Stimulated activated CD4-positive, alpha-beta T cell treated with anti-CD3 and anti-CD28 coated beads, Interleukin-15, amount 100 ng/mL, for 1 hour (primary cell): ENCODE results near the gene AKAP6.

Source experiments
- DNase-seq, 2 donors: peaks; one replicate each; pipeline ENCODE4 v3.0.0-alpha.2; 2020; ENCODE audit warnings: low read depth in 1 of 2, low spot score in 1 of 2

The AKAP6 gene

DNA sequence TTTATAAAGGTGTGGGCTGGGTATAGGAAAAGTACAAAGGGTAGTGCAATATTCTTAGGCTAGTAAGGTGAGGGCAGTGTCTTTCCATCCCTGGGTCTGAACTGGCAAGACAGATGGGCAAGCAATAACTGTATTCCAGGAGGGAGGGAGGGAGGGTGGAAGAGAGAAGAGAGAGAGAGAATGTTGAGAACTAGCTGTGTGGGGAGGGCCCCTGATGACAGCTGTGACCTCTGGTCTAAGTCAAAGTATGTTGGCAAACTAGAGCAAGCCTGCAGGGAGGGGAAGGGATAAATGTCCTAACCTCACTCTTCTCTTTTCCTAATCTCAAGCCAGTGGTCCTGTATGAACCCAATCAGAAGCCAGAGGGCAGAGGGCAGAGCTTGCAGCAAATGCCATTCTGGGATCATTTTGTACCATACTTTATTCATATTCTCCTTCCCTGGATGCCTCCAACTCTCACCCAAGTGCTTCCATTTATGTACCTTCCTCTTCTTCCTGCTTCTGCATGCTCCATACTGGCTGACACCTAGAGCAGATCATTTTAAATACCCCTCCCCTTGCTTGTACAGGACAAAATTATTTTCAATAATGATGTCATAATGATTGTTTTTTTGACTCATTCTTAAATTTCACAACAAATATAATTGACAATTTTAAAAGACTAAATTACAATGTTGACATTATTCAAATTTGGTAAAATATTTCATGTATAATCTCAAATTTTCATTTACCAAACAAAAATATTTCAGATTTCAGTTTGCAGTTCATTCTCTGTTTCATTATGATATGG, 75.9 kb downstream of the AKAP6 start:
- DNase-seq: no peak

- DNase-seq: no peak
These were observed 76.8 kb downstream of the AKAP6 start for GRCh38 chr14:32405856-32406255.

DNA sequence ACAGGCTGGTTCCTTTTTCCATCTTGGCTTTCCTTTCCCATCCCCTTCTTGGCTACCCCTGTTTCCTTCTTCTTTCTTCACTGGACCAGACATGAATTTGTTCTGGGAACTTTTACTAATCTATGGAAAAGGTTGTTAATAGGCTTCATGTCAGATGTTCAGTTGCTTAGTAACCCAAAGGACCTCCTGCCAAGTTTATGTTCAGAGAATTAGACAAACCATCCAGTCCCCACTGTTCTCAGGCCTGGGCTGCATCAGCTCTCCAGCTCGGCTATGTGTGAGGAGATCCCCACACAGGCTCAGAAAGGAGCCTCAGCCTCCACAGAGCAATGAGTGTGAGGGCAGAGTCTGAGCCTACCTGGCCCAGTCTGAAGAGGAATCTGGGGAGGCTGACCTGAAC, 78.0 kb downstream of the AKAP6 start:
- DNase-seq: no peak

- no peak for DNase-seq
These were observed 78.9 kb downstream of the AKAP6 start for GRCh38 chr14:32408018-32408417.

DNA sequence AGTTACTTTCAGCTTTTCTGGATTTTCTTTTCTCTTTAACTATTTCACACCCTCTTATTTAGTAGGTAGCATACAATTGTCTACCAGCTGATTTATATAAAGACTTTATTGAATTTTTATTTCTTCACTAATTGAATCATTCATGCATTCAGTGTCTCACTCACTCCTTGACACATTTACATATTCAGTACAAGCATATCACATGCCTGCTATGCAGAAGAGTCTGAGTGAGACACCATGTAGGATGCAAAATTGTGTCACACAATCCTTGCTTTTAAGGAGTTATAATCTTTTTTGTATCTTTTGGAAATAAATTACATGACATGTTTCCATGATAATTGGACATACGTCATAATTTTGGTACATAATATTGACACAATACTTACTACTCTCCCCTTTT, 83.0 kb downstream of the AKAP6 start:
- DNase-seq: no peak

DNA sequence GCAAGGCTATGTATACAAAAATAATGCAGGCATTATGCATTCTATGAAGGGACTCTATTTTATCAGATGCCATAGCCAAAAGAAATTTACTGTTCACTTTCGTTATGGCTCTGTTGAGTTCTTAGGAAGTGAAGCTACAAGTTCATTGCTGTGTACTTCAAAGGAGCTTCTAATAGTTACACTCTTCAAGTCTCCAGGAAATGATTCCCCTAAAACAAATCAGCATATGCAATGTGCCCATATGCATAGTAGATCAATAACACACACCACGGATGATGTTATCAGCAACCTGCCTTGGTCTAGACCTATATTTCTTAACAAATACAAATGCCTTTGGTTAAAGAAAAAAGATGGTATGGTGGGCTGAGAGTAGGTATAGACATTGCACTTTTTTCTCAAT, 83.4 kb downstream of the AKAP6 start:
- no peak for DNase-seq

DNA sequence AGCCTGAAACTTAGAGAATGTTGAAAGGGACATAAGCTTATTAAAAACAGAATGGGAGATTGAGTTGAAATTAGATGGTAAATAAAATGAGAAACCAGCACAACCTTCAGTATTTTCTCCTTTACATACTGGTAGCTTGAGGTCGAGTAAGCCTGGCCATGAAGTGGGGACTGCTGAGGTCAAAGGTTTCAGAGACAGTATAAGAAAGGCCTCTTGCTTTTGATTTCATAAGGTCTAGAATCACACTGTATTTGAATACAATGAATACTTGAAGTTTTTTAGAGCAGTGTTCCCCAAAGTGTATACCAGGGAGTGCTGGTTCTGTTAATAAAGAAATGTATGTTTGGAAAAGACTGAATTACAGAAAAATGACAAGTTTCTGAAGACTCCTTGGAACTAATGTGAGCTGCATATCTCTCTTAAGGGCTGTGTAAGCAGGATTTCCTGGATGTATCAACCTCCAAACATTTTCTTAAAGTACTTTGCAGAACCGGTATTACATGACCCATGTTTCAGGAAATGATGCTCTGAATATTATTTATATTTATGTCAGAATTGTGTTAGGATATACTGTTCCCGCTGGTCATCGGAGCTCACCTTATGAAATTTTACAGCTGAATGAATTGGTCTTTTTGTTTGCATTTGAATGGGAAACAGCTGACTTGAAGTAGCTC, 85.0 kb downstream of the AKAP6 start:
- no peak for DNase-seq

DNA sequence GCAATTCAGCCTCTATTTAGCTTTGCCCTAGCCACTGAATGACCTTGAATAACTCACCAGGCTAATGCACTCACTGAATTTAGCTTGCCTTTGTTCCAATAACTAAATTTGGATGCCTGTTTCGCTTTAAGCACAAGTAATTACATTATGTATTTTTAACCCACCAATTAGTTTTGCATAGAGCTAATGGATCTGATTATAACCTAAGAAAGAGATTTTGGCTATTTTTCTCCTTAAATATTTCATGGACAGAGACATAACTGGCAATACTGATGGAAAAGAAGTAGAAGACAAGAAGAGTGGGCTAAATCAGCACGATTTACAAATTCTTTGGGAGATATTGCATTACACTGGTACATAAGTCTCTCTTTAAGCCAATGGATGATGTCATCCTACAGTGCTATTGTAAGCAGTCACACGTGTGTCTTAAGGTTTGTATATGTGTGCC, 85.7 kb downstream of the AKAP6 start:
- DNase-seq: no peak

GRCh38 chr14:32417956-32418552, 89.0 kb downstream of the AKAP6 start:
- no peak for DNase-seq

GRCh38 chr14:32419429-32419828, 90.3 kb downstream of the AKAP6 start:
- DNase-seq: no peak

DNA sequence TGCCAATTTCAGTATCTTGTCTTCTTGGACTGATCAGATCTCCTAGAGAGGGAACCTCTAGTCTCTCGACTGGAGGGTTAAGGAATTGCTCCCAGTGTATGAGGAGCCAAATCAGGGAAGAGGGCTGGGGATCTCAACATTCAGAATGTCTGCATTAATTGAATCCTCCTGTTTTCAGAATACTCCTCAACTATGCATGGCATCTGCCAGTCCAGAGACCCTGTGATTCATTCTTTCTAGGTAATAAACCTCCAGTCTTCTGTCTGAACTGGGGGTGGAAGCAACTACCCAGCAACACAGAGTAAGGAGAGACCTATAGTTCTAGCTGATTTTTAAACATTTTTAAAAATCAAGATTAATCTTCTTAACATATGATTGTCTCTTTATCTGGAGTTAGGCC, 92.7 kb downstream of the AKAP6 start:
- no peak for DNase-seq

DNA sequence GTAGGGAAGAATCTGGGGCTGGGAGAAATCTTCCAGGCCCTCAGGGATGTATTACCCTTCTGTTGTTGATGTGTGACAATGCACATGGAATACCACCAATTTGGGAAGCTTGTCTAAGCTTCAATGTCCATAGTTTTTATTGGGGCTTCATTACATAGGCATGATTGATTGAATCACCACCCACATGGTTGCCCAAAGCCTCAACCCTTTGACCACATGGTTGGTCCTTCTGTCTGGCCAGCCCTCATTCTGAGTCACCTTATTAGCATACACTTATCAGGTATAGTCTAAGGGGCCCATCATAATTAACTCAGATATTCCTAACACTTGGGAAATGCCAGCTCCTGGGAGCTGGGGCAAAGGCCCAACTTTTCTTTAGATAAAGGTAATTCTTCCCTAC, 93.3 kb downstream of the AKAP6 start:
- DNase-seq: no peak

GRCh38 chr14:32426028-32426427, 96.9 kb downstream of the AKAP6 start:
- no peak for DNase-seq

DNA sequence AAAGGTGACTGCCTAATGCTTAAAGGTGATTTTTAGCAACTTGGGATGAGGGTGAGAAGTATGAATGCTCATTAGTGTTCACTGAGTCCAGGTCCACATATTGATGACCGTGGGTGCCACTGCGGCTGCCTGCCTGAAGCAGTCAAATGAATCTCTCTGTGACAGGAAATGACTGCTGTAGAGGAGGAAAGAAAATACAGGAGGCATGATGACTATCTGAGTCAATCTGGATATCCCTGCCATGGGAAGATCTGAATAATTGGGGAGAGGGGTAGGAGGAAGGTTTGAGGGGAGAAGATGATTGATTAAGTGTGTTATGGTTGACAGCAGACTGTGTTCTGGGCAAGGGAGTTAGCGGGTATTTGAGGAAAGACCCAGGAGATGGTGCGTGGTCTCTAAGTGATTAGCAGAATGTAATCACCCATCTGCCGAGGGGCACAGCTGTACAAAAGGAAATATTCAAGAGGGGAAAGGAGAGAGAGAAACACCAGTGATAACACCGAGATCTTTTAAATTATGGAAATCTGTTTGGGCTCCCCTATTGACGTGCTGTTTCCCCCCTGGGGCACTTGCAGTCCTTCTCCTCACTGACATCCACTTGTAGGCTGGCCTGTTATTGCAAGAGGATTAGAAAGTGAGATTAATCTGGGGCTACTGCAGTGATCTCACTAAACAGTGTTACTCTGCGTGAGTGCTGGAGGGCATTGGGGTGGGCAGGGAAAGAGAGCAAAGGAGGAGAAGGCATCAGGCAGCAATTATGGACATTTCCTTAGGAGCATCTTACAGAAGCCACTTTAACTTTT, 97.7 kb downstream of the AKAP6 start:
- no peak for DNase-seq

DNA sequence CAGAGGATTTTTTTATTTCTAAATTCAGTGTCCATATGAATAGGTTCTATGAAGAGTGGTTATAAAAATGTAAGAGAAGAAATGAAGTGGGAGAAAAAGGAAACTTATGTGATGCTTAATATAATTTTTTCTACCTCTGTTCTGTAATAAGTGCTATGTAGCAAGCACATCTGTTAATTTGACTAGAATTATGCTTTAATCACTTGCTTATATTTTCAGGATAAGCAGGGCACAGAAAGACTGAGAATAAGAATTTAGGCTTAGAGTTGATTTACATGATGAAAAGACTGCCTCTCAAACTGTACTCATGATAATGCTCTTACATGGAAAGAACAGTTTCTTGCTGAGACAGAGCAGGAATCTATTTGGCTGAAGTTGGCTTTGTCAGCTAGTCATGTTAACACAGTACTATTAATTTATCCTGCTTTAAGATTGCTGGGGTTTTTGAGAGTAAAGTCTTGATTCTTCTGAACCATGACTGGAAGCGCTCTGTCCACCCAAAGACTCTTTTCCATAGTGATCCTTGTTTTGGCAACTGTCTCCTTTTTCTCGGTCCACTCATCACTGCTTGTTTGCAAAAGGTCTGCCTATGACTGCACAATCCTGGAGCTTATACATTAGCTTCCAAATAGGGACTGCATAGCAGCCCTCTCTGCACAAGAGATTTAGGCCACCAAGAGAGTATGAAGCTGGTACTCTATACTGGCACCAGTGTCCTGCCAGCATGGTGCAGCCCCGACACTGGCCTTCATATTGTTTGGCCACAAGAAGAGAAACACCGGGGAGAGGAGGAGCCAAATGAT, 98.8 kb downstream of the AKAP6 start:
- no peak for DNase-seq

- no peak for DNase-seq
These were observed 99.8 kb downstream of the AKAP6 start for GRCh38 chr14:32428875-32429274.

DNA sequence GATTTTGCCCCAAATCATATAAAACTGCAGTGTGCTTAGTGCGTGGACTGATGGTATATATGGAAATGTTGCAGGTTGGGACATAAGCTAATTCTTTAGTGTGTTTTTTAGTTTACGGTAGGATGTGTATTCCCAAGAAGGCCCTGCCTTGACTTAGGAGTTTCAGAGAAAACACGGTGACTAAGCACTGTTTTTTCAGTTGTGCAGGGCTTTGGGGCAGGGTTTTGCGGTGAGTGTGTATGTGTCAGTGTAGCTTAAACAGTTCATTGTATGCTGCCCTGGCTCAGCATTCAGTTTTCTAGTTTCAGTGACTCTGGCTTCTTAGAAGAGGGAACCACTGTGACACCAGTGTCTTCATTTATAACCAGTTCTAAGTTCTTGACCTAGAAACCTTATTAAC, 101.2 kb downstream of the AKAP6 start:
- DNase-seq: no peak

DNA sequence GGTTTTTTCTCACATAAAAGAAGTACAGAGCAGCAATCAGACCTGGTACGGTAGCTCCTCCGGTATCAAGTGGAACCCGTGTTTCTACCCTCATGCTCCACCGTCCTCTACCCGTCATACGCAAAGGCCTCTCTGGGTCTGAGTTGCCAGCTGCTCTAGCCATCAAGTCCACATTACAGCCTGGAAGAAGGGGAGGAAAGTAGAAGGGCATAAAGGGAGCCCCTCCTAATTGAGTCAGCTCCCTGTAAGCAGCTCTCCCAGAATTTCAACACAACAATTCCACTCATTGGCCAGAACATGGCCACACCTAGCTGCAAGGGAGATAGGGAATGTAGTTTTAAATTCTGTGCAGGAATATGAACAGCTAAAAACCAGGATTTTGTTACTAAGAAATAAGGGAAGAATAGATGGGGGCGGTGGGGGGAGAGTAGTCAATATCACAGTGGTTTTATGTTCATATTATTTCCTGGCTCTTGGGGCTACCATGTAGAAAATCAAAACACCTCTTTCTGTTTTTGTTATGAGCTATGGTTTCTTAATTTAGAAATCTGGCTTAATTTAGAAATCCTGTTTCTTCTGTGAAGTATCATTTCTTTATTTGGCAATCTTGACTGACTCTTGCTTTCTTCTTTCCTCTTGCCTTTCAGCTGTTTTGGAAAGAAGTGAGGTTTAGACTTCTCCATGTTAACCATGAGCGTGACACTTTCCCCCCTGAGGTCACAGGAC, 103.9 kb downstream of the AKAP6 start:
- no peak for DNase-seq

DNA sequence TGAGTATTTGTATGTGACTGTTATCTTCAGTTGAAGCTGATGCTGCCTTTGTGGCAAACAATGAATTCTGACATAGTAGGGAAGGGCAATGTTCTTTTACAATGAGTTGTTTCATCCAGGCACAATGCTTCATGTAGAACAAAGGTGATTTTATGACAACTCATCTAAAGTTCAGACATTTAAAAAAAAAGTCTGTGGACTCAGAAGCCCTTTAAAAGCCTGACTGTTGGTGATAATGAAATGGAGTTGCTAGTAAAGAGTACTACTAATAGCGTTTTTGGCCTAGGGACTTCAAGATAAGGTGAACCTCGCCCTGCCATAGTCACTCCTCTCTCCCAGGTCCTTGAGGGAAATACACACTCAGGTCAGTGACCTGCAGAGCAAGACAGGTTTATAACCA, 105.1 kb downstream of the AKAP6 start:
- no peak for DNase-seq

- no peak for DNase-seq
These were observed 105.8 kb downstream of the AKAP6 start for GRCh38 chr14:32434880-32435279.
